Muscle of arm (tissue), 12 donors: ENCODE data around the gene MPHOSPH6. TPM values are rescaled to one million over a fixed set of nuclear protein-coding genes. Genes with fewer than 3 reads are reported as not detected.
"Not testable (repeated sequence)": the region's sequence is repeated elsewhere in the genome, so short reads cannot be mapped to it uniquely, and the experiment has no call there.

Experiments
- DNase-seq: peaks from one replicate; pipeline ENCODE4 v3.0.0-alpha.2; 2013
- polyA plus RNA-seq, 12 donors: library from polyadenylated mRNA; unstranded; fragments of 120-200 nt; gene quantifications; one replicate each; pipeline ENCODE4 v1.2.1, GENCODE V29; 2013; ENCODE audit not compliant: insufficient read length in 12 of 12

MPHOSPH6 gene
- polyA plus RNA-seq, 12 donors = 15.0 to 38.9 (median 23.6) TPM; not detected in 1

DNA sequence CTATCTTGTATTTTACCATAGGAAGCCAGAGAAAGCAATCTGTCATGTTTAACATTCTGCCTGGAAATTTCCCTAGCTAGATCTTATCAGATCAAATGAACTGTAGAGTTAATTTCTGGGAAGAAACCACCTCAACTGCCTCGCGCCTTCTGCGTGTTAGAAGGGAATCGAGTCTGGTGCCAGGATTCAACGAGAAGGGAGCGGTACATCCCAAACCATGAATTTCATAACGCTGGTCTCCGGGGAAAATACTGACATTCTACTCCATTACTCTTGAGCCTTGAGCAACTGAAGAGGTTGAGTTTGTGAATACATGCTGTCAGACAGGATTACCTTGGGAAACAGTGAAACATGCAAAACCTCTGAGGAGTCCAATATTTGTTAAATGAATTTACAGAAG, 35.2 kb downstream of the MPHOSPH6 start:
- DNase-seq = no peak

DNA sequence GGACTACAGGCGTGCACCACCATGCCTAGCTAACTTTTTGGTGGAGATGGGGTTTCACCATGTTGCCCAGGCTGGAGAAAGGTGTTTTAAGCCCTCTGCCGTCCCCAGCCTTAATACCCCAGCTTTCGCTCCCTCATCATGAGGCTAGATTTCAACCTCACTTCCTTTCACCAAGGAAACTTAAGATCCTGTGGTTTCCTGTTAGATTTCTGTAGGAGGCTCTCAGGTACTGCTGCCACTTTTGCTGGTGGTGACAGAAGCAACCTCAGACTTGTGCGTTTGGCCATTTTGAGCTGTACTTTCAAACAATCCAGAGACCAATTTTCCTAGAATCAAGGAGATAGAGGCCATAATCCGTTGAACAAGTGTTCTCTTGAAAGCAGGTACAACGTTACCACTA, 36.2 kb downstream of the MPHOSPH6 start:
- no peak for DNase-seq

DNA sequence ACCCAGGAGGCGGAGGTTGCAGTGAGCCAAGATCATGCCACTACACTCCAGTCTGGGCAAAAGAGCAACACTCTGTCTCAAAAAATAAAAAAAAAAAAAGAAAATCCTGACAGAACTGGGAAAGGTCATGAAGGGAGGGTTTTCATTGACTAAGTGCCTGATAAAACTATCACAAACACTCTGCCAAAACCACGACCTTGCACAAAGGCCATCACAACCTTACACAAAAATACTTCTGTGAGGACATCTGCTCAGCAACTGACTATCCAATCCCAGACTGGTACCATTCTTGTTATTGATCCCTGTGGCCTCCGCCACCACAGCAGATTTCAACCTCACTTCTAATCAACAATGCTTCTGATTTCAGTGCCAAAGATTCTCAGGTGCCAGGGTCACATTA, 40.1 kb downstream of the MPHOSPH6 start:
- no peak for DNase-seq

DNA sequence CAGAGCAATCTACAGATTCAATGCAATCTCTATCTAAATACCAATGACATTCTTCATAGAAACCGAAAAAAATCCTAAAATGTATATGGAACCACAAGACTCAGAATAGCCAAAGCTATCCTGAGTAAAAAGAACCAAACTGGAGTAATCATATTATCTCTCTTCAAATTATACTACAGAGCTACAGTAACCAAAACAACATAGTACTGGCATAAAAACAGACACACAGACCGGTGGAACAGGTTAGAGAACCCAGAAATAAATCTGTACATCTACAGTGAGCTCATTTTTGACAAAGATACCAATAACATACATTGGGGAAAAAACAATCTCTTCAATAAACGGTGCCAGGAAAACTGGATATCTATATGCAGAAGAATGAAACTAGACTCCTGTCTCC, 45.4 kb downstream of the MPHOSPH6 start:
- no peak for DNase-seq

DNA sequence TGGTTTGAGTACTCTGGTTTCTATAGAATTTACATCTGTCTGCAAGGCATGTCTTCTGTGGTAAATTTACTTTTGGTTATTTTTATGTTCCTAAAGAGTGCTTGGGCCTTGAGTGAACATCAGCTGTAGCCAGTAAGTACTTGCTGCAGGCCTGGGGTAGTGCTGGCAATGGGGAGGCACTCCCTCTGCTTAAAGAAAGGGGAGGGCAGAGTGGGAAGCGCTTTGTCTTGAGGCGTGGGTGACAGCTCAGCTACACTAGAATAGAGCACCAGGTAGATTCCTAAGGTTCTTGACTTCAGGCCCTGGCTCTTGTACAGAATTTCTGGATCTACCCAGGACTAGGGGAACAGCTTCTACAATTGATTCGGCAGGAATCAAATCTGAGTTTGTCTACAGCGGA, 50.6 kb downstream of the MPHOSPH6 start:
- no peak for DNase-seq

DNA sequence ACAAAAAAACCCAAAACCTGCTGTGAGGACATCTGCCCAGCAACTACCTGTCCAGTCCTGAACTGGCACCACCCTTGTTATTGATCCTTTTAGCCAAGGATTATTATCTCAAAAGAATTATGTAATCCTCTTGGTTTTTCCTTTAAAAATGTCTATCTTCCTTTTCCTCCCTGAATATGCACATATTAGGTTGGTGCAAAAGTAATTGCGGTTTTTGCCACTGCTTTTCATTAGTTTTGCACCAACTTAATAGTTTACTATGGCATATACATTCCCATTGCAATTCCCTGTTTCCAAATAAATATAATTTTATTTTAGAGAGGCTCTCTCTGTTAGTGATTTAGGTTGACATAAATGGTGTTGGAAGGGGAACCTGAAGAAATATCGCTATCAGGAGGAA, 51.3 kb downstream of the MPHOSPH6 start:
- DNase-seq = no peak

DNA sequence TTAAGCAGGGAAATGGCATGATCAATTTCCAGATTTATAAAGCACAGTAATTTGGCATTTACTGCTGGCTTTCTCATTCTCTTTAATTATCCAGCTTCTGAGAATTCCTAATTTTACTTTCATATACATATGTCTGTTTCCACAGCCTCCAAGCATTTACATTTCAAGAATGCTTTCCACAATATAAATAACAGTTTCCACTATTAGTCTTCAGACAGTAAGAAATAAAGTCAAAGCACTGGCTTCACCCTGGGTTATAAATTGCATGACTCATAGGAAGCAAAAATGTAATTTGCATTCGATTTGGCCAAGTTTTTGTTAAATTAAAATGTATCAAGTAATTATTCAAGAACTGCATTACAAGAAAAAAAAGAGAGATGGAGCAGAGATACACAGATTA, 53.5 kb downstream of the MPHOSPH6 start:
- no peak for DNase-seq

DNA sequence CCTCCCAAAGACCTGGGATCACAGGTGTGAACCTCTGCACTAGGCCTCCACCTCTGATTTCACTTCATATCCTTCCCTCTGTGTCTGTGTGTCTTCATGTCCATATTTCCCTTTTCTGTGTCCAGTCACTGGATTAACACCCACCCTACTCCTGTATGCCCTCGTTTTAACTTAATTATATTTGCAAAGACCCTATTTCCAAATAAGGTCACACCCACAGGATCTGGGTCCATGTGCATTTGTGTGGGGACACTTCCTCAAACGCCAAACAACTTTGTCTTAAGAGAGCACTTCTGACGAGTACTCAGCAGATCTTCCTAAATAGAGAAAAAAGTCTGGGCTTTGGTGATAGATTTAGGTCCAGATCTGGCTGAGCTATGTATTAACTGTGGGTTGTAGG, 56.3 kb downstream of the MPHOSPH6 start:
- no peak for DNase-seq

DNA sequence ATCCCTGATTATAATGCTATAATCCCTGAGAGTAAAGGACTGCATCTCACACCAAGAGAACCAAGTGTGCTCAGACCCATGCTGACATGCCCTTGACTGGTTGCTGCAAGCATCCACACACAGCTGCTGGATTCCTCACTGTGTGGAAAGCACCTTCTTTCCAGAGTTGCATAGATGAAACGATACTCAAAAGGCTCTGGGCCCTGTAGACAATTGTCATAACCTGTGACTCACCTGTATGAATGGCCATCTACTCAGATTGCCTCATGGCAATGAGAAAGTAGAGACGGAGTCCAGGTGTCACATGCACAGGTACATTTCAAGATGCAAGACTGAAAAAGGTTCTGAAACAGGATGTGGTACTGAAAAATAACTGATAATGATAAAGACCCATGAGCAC, 58.1 kb downstream of the MPHOSPH6 start:
- DNase-seq = no peak

DNA sequence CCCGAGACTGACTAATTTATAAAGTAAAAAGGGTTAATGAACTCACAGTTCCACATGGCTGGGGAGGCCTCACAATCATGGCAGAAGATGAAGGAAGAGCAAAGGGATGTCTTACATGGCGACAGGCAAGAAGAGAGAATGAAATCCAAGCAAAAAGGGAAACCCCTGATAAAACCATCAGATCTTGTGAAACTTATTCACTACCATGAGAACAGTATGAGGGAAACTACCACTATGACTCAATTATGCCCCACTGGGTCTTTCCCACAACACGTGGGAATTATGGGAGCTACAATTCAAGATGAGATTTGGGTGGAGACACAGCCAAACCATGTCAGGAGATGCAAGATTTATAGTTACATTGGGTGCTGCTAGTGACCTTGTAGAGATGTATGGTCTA, 60.8 kb downstream of the MPHOSPH6 start:
- not testable (repeated sequence) for DNase-seq

DNA sequence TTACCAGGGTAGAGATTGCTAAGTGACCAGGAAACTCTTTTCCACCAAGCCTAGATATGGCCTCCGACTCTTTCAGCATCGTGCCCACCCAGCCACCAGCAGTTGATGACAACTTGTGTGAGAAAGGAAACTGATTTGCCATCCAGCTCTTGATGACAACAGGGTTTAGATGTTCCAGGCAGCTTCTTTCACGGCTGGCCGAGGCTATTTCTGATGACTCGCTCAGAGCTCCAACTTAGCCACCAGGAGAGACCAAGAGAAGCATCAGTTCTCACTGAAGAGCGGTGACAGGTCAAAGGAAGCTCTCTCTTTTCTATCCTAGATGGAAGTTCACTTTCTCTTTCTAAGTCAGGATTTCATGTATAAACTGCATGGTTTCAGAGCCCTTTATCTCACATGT, 61.2 kb downstream of the MPHOSPH6 start:
- DNase-seq = no peak

DNA sequence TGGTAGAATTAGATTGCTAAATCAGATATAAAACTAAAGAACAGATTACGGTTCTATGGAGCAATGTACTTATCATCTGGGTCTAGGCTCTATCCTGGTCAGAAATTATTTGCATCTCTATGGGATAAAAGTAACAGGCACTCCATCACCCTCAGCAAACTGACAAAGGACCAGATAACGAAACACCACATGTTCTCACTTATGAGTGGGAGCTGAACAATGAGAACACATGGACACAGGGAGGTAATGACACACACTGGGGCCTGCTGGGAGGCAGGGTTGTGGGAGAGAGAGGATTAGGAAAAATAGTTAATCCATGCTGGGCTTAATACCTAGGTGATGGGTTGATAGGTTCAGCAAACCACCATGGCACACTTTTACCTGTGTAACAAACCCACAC, 61.9 kb downstream of the MPHOSPH6 start:
- DNase-seq = no peak

DNA sequence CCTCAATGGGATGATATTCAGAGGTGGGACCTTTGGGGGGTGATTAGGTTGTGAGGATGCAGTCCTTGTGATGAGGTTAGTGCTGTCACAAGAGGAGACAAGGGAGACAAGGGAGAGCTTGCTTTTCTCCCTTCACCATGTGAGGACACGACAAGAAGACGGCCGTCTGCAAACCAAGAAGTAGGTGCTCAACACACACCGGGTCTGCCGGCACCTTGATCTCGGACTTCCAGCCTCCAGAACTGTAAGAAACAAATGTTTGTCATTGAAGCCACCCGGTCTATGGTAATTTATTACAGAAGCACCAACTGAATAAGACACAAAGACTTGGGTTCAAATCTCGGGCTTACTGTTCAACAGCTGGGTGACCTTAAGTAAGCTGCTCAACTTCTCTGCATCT, 64.9 kb downstream of the MPHOSPH6 start:
- no peak for DNase-seq

Other genes starting within 250 kb of the MPHOSPH6 start
- 1 to 10 TPM in 4 of 12 donors, under 1 TPM in 7, not detected in 1; 0.16 to 4.1 (median 0.67) TPM for gene SDR42E1, start 158.8 kb downstream of the MPHOSPH6 start, polyA plus RNA-seq
- 10 to 100 TPM in 1 of 12 donors, 1 to 10 TPM in 3, under 1 TPM in 7, not detected in 1; 0.12 to 23.9 (median 0.84) TPM for gene HSD17B2, start 135.0 kb downstream of the MPHOSPH6 start, polyA plus RNA-seq